CD4-positive, alpha-beta memory T cell (primary cell): ENCODE measurements around the gene RCBTB2. TPM values are rescaled to one million over a fixed set of nuclear protein-coding genes. Genes with fewer than 3 reads are reported as not detected.

Experiments used
- CTCF ChIA-PET: fragments of 350-600 bp; sonication (Branson Sonifier 250); formaldehyde crosslinking; loops from one replicate; lab custom pipeline; 2021; ENCODE audit warnings: inconsistent platforms; ENCODE audit not compliant: partially characterized antibody; lab: Charles Lee
- POLR2A ChIA-PET: fragments of 350-600 bp; sonication (Branson Sonifier 250); formaldehyde crosslinking; loops from one replicate; lab custom pipeline; 2021; ENCODE audit not compliant: partially characterized antibody; lab: Charles Lee
- DNase-seq, 5 donors: peaks; one replicate each; pipeline versions ENCODE4 v3.0.0 to v3.0.0-alpha.2; 2020 to 2022; ENCODE audit warnings: mixed read lengths in 1 of 5
- H3K27ac ChIP-seq: one replicate; pipeline ENCODE4 v1.7.0; 2013; ENCODE audit warnings: low read depth, low read length
- H3K27me3 ChIP-seq: 2 replicates; pipeline ENCODE4 v1.7.0; 2013; ENCODE audit warnings: mild to moderate bottlenecking, low read length, moderate library complexity; ENCODE audit not compliant: insufficient read depth
- H3K36me3 ChIP-seq: 2 replicates; pipeline ENCODE4 v1.7.0; 2013; ENCODE audit warnings: mild to moderate bottlenecking, low read length, moderate library complexity; ENCODE audit not compliant: insufficient read depth
- H3K4me1 ChIP-seq: 2 replicates; pipeline ENCODE4 v1.7.0; 2013; ENCODE audit warnings: mild to moderate bottlenecking, low read length, moderate library complexity; ENCODE audit not compliant: insufficient read depth
- H3K4me3 ChIP-seq, 2 donors: one replicate each; pipeline ENCODE4 v1.7.0; 2013; ENCODE audit warnings: low read length in 2 of 2, mild to moderate bottlenecking in 1 of 2
- H3K9me3 ChIP-seq, 2 donors: one replicate each; pipeline ENCODE4 v1.7.0; 2013; ENCODE audit warnings: low read length in 2 of 2, control low read depth in 1 of 2; ENCODE audit not compliant: control insufficient read depth in 1 of 2
- H3K27ac Mint-ChIP-seq, 7 donors: one replicate each; pipeline ENCODE4 v1.8.0; 2020 to 2021; ENCODE audit warnings: mixed read lengths in 7 of 7, mild to moderate bottlenecking in 6 of 7, inconsistent platforms in 3 of 7, moderate library complexity in 3 of 7
- H3K27me3 Mint-ChIP-seq, 2 donors: one replicate each; pipeline ENCODE4 v1.8.0; 2020 to 2021; ENCODE audit warnings: mixed read lengths in 2 of 2
- H3K36me3 Mint-ChIP-seq, 2 donors: one replicate each; pipeline ENCODE4 v1.8.0; 2020 to 2021; ENCODE audit warnings: mixed read lengths in 2 of 2, inconsistent platforms in 1 of 2, mild to moderate bottlenecking in 1 of 2
- H3K4me1 Mint-ChIP-seq, 4 donors: one replicate each; pipeline ENCODE4 v1.8.0; 2020 to 2021; ENCODE audit warnings: mixed read lengths in 4 of 4, mild to moderate bottlenecking in 1 of 4
- H3K4me3 Mint-ChIP-seq, 8 donors: one replicate each; pipeline ENCODE4 v1.8.0; 2020 to 2021; ENCODE audit warnings: mixed read lengths in 8 of 8, mild to moderate bottlenecking in 7 of 8, moderate library complexity in 6 of 8, inconsistent platforms in 3 of 8
- H3K9me3 Mint-ChIP-seq, 8 donors: one replicate each; pipeline ENCODE4 v1.8.0; 2020 to 2021; ENCODE audit warnings: mixed read lengths in 8 of 8, mild to moderate bottlenecking in 5 of 8, inconsistent platforms in 3 of 8, moderate library complexity in 1 of 8
- intact Hi-C: fragments of 100-400 bp; cut with micrococcal nuclease; formaldehyde crosslinking; loops from one replicate; pipeline ENCODE4 v1.15.1; 2023
- polyA plus RNA-seq, 2 donors: library from polyadenylated mRNA; unstranded; fragments of 300-500 nt; fragmentation: Illumina TruSeq; gene quantifications; one replicate each; pipeline ENCODE4 v1.2.3, GENCODE V29; 2021
- total RNA-seq, 2 experiments: library from RNA; stranded (reverse); gene quantifications; one replicate each; pipeline ENCODE4 v1.2.3, GENCODE V29; 2021

RCBTB2 gene
- total and polyA plus RNA-seq, 4 experiments from 2014 or later: 23.9 to 46.5 (median 29.7) TPM

DNA sequence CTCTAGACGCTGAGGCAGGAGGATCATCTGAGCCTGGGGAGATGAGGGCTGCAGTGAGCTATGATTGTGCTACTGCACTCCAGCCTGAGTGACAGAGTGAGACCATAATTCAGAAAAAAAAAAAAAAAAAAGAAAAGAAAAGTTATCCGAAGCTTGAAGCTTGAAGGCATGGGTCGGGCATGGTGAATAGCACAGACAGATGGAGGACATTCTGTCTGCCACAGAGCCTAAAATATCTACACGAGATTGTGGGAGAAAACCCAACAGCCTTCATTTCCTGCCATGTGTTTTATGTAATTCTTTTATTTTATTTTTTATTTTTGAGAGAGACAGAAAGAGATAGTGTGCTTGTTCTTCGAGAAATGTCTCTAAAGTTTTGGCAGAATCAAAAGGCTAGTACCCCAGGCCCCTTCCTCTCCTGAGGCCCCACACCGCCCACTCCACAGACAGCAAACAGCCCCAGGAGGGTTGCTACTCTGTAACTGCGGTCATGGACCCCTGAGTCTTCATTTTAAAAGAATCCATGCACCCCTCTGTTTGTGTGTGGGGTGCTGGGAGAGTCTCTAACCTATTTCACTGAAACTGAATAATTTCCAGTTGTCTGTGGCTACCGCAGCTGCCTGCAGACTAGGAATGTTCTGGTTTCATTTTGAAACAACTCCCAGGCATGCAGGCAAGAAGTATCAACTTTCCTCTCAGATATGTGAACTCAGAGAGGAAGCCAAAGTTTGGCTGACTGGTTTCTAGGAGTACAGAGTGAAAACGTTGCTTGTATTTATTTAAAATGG, 38.4 kb upstream of the RCBTB2 start:
- CTCF ChIA-PET: interaction anchor here (1.0 to 4.8 kb wide), 4 partner anchors 8 to 238 kb away, joined by 4 to 38 read pairs (median 12); no protein-coding TSS in a partner anchor
- intact Hi-C loops: no loop called here
- no peaks in the 10 kb centered on the region for H3K27me3 ChIP-seq
- H3K27ac ChIP-seq: no peak overlapping the region
- Mint-ChIP-seq H3K9me3 (no peaks in the 10 kb centered on the region), H3K27me3 (peaks cover 0 to 2% of the 10 kb centered on the region in 2 donors), H3K36me3 (no peaks in the 10 kb centered on the region), H3K4me1 (peaks cover 17 to 54% (median 33%) of the 10 kb centered on the region in 4 donors), H3K27ac (peak overlapping the region in 3 of 7 donors; percentile 14 to 66 (median 25)), H3K4me3 (peak overlapping the region in 5 of 8 donors; percentile 12 to 47 (median 31))
- POLR2A ChIA-PET: interaction anchor here (0.6 to 2.8 kb wide), 10 partner anchors 10 to 1554 kb away, joined by 3 to 17 read pairs (median 3); partner anchors contain the start of gene RCBTB2
- no peak overlapping the region for H3K4me3 ChIP-seq
- H3K4me1 ChIP-seq: peaks cover 43% of the 10 kb centered on the region
- no peaks in the 10 kb centered on the region for H3K9me3 ChIP-seq
- no peaks in the 10 kb centered on the region for H3K36me3 ChIP-seq
- no peak for DNase-seq

DNA sequence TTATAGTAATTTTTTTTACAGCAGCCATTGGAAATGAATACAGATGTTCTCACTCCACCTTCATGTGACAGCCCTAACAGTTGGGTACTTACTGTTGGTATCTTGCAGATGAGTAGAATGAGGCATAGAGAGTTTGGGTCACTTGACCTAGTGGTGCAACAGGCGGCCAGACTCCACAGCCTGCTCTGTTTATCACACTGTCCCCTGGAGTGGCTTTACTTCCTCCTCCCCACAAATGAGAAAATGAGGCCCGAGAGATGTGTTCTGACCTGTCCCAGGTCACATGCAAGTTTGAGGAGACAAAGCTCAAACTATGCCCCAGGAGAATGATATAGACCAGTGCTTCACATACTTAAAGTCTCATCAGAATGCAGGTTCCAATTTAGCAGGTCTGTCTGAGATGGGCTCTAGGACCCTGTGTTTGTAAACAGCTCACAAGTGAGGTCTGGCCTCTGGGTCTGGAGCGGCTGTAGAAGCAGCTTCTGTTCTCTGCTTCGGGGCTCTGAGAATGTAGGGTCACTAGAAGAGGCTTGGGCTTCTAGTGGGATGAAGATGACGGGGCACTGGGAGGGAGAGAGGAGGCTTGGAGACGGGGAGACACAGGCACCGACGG, 37.4 kb upstream of the RCBTB2 start:
- Mint-ChIP-seq H3K4me1 (peaks cover 17 to 49% (median 33%) of the 10 kb centered on the region in 4 donors), H3K4me3 (peak overlapping the region in 4 of 8 donors; percentile 0 to 54 (median 28)), H3K36me3 (no peaks in the 10 kb centered on the region), H3K9me3 (no peaks in the 10 kb centered on the region), H3K27ac (peak overlapping the region in 3 of 7 donors; percentile 7 to 75 (median 66)), H3K27me3 (peaks cover 0 to 2% of the 10 kb centered on the region in 2 donors)
- Histone ChIP-seq H3K36me3 (no peaks in the 10 kb centered on the region), H3K4me1 (peaks cover 39% of the 10 kb centered on the region), H3K27ac (no peak overlapping the region), H3K27me3 (no peaks in the 10 kb centered on the region), H3K4me3 (no peak overlapping the region), H3K9me3 (no peaks in the 10 kb centered on the region)
- ChIA-PET POLR2A (interaction anchor here (0.6 to 2.8 kb wide), 12 partner anchors 9 to 1555 kb away, joined by 3 to 17 read pairs (median 4); partner anchors contain the start of gene RCBTB2), CTCF (interaction anchor here (0.8 to 4.8 kb wide), 5 partner anchors 9 to 237 kb away, joined by 3 to 38 read pairs (median 8); partner anchors contain the start of gene LPAR6)
- intact Hi-C loops: no loop called here
- DNase-seq: no peak

DNA sequence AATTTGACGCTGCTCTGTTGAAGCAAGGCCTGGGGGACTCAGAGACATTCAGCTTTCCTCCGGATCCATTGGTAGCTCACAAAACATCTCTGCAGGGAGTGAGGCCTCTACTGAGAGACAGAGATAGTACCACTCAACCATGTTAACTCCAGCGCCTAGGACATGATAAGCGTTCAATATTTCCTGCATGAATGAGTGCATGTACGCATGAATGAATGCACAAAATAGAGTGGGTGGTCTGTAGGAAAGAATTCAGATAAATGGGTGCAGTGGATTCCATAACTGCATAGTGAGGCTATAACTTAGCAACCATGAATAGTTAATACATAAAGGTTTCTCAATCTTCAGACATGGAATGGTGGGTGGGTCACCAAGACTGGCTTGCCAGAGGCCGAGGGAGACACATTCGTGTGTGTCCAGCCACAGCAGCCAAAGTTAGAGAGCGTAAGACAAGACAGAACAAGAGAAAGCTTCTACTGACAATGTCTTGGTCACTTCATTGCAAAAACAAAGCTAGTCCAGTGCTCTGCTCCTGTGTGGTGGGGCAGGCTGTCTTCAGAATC, 36.3 kb upstream of the RCBTB2 start:
- Mint-ChIP-seq H3K4me3 (no peak overlapping the region), H3K27ac (no peak overlapping the region), H3K36me3 (no peaks in the 10 kb centered on the region), H3K27me3 (peaks cover 0 to 2% of the 10 kb centered on the region in 2 donors), H3K9me3 (no peaks in the 10 kb centered on the region), H3K4me1 (peaks cover 22 to 51% (median 37%) of the 10 kb centered on the region in 4 donors)
- Histone ChIP-seq H3K36me3 (no peaks in the 10 kb centered on the region), H3K9me3 (no peaks in the 10 kb centered on the region), H3K4me1 (peaks cover 50% of the 10 kb centered on the region), H3K27me3 (no peaks in the 10 kb centered on the region), H3K4me3 (no peak overlapping the region), H3K27ac (no peak overlapping the region)
- no peak for DNase-seq
- intact Hi-C loops: no loop called here
- ChIA-PET POLR2A (interaction anchor here (1.2 to 2.8 kb wide), 5 partner anchors 11 to 77 kb away, joined by 3 to 17 read pairs (median 5); partner anchors contain the start of gene RCBTB2), CTCF (interaction anchor here (0.8 to 4.8 kb wide), 4 partner anchors 10 to 236 kb away, joined by 3 to 38 read pairs (median 12); partner anchors contain the start of gene LPAR6)

DNA sequence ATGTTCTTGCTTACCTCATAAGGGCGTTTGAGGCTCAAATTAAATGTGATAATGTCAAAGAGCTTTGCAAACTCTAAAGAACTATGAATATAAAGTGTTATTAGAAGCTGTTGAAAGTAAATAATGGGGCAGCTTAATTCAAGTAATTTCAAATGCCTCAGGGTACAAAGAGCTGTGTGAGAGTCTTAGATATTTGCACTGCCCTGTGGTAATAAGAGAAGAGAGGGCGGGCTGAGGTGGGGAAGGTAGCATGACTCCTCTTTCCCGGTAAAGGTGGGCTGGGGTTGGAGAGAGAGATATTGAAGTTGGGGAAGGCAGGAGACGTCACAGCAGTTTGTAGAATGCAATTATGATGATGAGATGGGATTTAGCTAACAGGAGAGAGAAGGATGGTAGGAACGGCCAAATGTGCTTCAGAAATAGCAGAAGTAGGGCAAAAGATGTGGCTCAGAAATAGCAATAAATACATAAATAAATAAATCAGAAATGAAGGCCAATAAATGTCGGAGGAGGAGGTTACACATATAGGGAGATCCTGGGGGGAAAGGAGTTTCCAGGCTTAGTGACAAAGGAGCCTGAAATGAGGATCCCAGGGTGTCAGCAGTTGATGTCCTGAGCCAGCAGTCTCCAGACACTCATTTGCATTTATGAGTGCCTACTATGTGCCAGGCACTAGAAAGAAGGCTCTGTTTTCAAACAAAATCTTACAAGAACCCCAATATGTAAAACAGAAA, 35.7 kb upstream of the RCBTB2 start:
- Histone ChIP-seq H3K27ac (no peak overlapping the region), H3K27me3 (no peaks in the 10 kb centered on the region), H3K9me3 (no peaks in the 10 kb centered on the region), H3K4me1 (peaks cover 50% of the 10 kb centered on the region), H3K36me3 (no peaks in the 10 kb centered on the region), H3K4me3 (no peak overlapping the region)
- CTCF ChIA-PET: interaction anchor here (0.9 to 4.8 kb wide), 5 partner anchors 8 to 235 kb away, joined by 3 to 38 read pairs (median 4); no protein-coding TSS in a partner anchor
- no peaks in the 10 kb centered on the region for H3K36me3 Mint-ChIP-seq
- peaks cover 0 to 2% of the 10 kb centered on the region in 2 donors for H3K27me3 Mint-ChIP-seq
- intact Hi-C loops: no loop called here
- no peak overlapping the region for H3K4me3 Mint-ChIP-seq
- DNase-seq: no peak
- POLR2A ChIA-PET: interaction anchor here (0.7 to 2.8 kb wide), 2 partner anchors 13 to 36 kb away, joined by 3 to 17 read pairs; partner anchors contain the start of gene RCBTB2
- no peak overlapping the region for H3K27ac Mint-ChIP-seq
- H3K4me1 Mint-ChIP-seq: peaks cover 19 to 51% (median 36%) of the 10 kb centered on the region in 4 donors
- H3K9me3 Mint-ChIP-seq: no peaks in the 10 kb centered on the region

DNA sequence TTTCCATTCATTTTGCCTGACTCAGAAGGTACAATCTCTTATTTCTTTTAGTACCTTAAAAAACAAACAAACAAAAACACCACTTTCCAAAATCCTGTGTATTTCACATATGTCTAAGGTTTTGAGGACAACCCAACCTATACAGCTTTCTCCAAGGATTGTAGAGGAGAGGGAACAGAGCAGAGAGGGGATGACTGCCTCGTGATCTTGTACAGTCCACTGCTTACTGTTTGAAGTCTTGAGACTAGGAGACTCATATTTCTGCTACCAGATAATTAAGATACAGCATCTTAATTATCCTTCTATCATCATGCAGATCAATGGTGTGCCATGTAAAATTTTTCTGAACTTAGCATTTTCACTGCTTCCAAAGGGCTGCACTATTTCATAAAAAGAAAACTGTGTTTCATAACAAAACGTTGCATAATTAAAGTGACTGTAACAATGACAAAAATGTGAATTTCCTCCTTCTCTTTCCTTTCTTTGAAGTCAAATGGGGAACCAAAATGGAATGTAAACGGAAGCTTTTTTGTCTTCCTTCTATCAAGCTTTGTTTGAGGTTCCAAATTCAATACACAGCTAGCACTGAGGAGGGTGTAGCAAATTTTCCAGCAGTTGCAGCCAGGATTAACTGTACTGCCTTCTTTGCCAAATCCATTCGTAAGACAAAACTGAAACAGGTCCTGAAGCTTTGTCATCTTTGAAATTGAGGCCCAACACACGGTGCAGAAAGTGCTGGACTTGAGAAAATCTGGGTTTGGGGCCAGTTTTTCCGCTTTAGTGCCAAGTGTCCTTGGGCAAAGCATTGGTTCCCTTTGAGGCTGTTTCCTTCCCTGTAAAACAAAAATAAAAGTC, 34.9 kb upstream of the RCBTB2 start:
- no peaks in the 10 kb centered on the region for H3K27me3 ChIP-seq
- POLR2A ChIA-PET: interaction anchor here (0.7 kb wide), 1 partner anchor 12 kb away, joined by 3 read pairs; no protein-coding TSS in a partner anchor
- no peaks in the 10 kb centered on the region for H3K36me3 Mint-ChIP-seq

More for the DNA sequence above, 34.9 kb upstream of the RCBTB2 start:
- CTCF ChIA-PET: interaction anchor here (0.9 to 4.8 kb wide), 4 partner anchors 9 to 167 kb away, joined by 3 to 38 read pairs (median 4); no protein-coding TSS in a partner anchor
- H3K4me3 Mint-ChIP-seq: no peak overlapping the region
- Histone ChIP-seq H3K36me3 (no peaks in the 10 kb centered on the region), H3K4me3 (no peak overlapping the region), H3K9me3 (no peaks in the 10 kb centered on the region), H3K4me1 (peaks cover 51% of the 10 kb centered on the region), H3K27ac (no peak overlapping the region)
- H3K27me3 Mint-ChIP-seq: peaks cover 0 to 2% of the 10 kb centered on the region in 2 donors
- peaks cover 22 to 53% (median 37%) of the 10 kb centered on the region in 4 donors for H3K4me1 Mint-ChIP-seq
- no peak overlapping the region for H3K27ac Mint-ChIP-seq
- intact Hi-C loops: no loop called here
- no peak for DNase-seq
- no peaks in the 10 kb centered on the region for H3K9me3 Mint-ChIP-seq
